Measurements from ENCODE around the gene MKKS.

The MKKS gene

DNA sequence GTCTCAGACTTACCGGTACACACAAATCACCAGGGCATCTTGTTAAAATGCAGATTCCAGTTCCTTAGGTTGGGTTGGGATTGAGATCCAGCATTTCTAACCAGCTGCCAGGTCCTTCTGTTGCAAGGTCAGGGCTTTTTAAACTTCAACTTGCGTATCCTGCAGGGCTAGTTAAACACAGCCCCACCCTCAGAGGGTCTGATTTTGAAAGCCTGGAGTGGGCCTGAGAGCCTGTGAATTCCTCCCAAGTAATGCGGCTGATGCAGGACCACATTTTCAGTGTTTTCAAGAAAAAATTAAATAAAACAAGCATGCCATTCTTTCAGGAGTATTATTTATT is 65.3 kb downstream of the MKKS start:
- no peak for DNase-seq (ENCODE audit: low spot score)

DNA sequence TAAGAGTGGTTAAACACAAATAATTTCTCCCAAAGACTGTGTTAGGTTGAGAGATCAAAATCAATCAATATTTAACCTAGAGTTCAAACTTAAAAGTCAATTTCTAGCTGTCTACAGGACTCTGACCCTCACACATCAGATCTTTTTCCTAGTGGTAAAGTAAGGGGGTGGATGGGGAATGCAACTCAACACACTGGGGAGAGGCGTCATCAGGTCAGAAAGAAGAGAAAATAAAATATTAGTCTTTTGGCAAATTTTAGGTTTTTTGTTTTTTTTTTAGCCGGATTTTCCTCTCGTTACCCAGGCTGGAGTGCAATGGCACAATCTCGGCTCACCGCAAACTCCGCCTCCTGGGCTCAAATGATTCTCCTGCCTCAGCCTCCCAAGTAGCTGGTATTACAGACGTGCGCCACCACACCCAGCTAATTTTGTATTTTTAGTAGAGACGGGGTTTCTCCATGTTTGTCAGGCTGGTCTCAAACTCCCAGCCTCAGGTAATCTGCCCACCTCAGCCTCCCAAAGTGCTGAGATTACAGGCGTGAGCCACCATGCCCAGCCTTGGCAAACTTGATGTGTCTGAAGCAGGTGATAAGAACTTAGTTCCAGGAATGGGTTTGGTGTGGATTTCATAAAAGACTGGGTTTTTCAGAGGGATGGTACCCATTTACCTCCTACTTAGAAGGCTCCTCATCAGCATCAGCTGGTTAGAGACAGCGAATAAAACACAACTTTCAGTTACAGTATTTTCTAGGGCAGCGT is 65.9 kb downstream of the MKKS start:
- no peak for DNase-seq (ENCODE audit: low spot score)

DNA sequence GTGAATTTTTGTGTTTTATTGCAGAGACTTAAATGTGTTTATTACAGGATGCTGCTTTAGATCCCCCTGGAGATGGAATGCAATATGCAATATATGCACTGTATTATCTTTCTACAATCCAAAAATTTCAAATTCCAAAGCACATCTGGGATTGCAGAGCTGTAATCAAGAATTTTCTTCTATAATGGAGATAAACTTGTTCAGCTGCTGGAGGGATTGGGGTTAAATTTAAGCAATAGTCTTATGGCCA is 66.4 kb downstream of the MKKS start:
- DNase-seq (ENCODE audit: low spot score) = no peak

DNA sequence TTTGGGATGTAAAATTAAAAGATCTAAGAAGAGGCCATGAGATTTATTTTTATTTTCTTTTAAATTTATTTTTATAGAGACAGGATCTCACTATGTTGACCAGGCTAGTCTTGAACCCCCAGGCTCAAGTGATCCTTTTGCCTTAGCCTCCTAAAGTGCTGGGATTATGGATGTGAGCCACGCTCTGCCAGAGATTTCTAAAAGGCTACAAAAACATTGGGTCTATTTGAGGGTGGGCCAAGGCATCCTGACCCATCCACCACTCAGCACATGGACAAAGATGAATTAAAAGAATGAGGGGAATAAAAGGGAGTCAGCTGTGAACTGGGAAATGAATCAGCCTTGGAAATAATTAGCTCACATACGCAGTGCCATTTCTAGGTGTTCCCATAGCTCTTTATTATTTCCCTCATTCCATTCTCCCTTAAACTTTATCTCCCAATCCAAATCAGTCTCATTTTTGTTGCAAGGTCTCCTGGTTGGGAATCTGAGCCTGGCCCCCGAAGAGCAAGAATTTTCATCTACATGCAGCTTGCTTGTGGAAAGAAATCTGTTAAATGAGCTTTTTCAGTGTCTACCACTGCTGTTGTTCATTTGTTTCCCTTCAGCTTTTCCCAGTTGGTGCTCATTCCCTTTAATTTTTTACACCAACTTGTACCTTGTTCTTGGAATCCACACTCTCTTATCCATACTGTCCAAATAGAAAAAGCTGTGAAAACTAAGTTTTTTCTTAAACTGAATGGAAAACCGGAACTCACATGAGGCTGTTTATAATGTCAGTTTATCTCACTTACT is 66.9 kb downstream of the MKKS start:
- DNase-seq (ENCODE audit: low spot score) = no peak

DNA sequence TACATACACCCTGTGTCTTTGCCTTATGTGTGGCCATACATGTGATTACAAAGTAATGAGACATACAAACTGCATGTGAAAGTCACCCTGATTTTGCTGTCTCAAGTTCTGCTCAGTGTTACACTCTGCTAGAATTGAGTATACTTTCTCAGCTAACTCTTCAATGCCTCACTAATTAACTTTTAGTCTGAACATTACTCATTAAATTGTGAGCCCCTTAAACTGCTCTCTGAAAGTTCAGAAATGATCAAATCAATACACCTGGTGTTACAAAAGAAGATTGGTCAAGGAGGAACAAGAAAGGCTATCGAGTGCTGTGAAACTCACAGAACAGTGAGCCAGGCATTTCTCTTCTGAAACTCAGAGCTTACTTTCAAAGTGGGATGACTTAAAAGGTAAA is 71.3 kb downstream of the MKKS start:
- no peak for DNase-seq (ENCODE audit: low spot score)

DNA sequence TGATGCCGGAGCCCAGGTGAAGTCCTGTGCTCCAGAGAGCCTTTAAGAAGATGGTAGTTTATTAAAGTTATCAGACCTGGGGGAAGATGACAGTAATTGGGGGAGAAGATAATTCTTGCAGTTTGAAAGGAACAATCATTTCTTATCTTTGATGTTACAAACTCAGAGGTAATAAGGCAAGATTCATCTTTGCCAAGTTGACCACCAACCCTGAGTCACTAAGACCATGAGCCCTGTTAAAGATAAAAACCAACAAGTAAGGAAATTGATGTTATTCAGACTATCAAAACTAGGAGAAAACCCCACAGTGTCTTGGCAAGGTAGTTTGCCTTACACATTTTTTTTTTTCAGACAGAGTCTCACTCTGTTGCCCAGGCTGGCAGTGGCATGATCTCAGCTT is 73.1 kb downstream of the MKKS start:
- no peak for DNase-seq (ENCODE audit: low spot score)

DNA sequence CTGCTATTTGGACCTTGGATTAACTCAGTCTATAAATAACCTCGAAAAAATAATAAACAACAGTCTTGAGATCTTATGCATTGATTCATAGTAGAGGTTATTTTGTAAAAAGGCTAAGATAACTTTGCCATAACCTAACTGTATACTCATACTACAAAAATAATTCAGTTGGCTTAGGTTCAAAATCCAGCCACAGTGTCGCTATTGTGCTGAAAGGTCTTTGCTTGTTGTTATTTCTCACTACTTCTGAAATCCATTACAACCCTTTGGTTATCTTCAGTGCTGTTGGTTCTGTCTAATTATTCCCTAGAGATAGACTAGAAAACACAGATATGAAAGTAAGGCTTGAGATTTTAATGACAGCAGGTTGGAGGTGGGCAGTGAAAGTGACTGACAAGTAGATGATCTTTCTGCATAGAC is 74.4 kb downstream of the MKKS start:
- DNase-seq (ENCODE audit: low spot score) = no peak

DNA sequence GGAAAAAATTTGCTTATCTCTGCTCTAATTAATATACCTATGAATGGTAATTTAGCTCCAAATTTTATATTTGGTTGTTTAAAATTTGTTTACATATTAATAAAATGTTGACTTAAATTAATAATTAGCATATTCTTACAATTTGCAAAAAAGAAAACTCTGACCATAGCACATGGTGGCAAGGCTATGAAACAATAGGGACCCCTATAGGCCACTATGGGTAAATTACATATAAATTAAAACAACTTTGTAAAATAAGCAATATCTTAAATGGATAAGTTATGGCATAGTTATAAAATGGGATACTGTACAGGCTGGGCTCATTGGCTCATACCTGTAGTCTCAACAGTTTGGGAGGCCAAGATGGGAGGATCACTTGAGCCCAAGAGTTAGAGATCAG is 76.0 kb downstream of the MKKS start:
- DNase-seq (ENCODE audit: low spot score) = no peak

DNA sequence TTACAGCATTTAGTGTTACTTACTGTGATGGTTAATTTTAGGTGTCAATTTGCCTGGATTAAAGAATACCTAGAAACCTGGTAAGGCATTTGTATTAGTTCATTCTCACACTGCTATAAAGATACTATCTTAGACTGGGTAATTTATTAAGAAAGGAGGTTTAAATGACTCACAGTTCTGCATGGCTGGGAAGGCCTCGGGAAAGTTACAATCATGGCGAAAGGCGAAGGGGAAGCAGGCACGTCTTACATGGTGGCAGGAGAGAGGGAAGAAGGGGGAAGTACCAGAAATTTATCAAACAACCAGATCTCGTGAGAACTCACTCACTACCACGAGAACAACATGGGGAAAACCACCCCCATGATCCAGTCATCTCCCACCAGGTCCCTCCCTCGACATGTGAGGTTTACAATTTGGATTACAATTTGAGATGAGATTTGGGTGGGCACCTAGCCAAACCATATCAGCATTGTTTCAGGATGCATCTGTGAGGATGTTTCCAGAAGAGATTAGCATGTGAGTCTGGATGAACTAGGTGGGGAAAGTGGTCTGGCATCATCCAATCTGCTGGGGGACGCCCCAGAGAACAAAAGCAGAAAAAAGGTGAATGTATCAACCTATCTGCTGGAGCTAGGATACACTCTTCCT is 76.8 kb downstream of the MKKS start:
- no peak for DNase-seq (ENCODE audit: low spot score)

DNA sequence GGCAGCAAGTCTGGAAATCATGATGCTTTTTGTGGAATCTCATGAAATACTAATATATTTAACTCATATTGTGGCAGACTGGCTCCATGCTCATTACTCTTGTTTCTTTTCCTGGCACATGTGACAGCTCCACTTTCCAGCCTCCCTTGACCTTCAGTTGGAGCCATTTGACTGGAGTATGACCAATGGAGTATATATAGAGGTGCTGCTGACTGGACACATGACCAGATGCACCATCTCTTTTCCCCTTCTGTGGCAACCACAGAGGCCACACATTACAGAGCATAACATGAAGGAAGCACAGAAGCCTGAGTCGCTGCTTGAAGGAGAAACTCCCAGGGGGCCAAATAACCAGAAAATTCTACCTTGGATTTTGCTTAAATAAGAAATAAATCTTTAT is 77.4 kb downstream of the MKKS start:
- DNase-seq (ENCODE audit: low spot score) = no peak

DNA sequence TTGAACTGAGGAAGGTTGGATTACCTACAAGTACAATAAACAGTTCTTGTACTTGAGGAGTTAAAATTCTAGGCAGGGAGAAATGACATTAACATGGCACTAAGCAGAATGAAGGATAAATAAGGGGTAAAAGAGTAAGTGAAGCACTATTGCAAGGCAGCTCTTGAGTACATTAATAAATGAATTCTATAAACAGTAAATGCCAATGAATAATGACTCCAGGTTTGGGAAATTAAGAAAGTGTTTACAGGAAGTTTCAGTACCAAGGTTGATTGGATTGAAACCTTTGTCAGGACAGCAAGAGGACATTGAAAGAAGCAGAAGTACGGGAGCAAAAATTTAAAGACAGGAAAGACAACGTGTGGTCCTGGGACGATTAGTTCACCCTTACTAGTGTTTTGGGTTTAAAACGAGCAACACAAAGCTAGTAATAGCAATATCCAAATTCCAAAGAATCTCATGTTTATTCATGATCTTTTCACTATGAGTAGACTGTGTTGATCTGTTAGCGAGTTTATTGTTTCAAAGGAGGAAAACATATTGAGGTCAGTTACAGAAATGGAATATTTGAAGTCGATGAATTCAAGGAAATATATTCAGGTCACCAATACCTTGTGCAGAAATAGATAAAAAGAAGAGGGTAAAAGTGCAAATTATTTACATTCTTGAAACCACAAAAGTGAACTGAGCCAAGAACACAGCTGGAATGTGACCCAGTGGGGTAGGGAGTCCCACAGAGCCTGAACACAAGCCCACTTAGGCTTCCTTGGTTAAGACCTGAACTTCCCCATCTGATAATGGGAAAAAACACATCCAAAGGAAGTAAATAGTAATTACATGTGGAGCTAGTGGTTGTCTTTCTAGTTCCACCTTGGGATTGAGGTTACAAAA is 80.8 kb downstream of the MKKS start:
- DNase-seq (ENCODE audit: low spot score) = no peak
